ENCODE results near the gene NXT1.
"Not testable (repeated sequence)": the region's sequence is repeated elsewhere in the genome, so short reads cannot be mapped to it uniquely, and the experiment has no call there.

- not testable (repeated sequence) for TF ChIP-seq CTCF (conservative IDR thresholded peaks at IDR 0.05); ZFX (IDR thresholded peaks at IDR 0.05)
Measured at GRCh38 chr20:23348510-23348909, 2.1 kb upstream of the NXT1 start.

Data from C4-2B (cell line).